Measurements from ENCODE around the gene PCSK2. TPM values are rescaled to one million over a fixed set of nuclear protein-coding genes. Genes with fewer than 3 reads are reported as not detected.

The PCSK2 gene
- total and polyA plus RNA-seq, 2 experiments from 2014 or later: 1.3 to 3.8 TPM

DNA sequence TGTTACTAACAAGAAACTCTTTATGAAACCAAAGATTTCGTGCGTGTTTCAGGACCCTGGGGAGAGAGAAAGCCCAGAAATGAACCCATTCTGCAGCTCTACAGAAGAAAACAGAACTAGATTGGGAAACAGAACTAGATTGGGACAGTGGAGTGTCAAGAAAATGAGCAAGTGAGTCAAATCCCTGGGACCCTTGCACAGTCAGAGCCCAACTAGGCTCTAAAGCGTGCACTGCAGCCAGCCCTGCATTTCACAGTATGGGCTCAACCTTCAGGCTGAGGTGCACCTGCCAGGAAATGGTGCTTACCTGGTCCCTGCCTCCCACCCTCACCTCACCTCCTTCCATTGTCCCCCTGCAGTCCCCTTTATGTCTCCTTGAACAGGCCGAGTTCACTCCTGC, 264.6 kb downstream of the PCSK2 start:
- H3K36me3 ChIP-seq (replicated peaks; ENCODE audit: insufficient read depth, low read depth): no peaks in the 10 kb centered on the region
- no peaks in the 10 kb centered on the region for H3K9me2 ChIP-seq (replicated peaks; ENCODE audit: insufficient read depth)
- H3K27me3 ChIP-seq: no peaks in the 10 kb centered on the region
- no peak overlapping the region for H2AFZ ChIP-seq
- DNase-seq (ENCODE audit: low spot score): no peak
- no peak overlapping the region for H3K27ac ChIP-seq
- TF ChIP-seq EZH2 (IDR thresholded peaks at IDR 0.05; ENCODE audit: borderline replicate concordance) (no peak), EZH2phosphoT487 (IDR thresholded peaks at IDR 0.05; ENCODE audit: low read depth, severe bottlenecking, unreplicated experiment) (no peak)
- TF ChIP-seq, protein P1, sequence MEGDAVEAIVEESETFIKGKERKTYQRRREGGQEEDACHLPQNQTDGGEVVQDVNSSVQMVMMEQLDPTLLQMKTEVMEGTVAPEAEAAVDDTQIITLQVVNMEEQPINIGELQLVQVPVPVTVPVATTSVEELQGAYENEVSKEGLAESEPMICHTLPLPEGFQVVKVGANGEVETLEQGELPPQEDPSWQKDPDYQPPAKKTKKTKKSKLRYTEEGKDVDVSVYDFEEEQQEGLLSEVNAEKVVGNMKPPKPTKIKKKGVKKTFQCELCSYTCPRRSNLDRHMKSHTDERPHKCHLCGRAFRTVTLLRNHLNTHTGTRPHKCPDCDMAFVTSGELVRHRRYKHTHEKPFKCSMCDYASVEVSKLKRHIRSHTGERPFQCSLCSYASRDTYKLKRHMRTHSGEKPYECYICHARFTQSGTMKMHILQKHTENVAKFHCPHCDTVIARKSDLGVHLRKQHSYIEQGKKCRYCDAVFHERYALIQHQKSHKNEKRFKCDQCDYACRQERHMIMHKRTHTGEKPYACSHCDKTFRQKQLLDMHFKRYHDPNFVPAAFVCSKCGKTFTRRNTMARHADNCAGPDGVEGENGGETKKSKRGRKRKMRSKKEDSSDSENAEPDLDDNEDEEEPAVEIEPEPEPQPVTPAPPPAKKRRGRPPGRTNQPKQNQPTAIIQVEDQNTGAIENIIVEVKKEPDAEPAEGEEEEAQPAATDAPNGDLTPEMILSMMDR (IDR thresholded peaks at IDR 0.05; ENCODE audit: poor library complexity): no peak
- no peaks in the 10 kb centered on the region for H4K20me1 ChIP-seq (ENCODE audit: insufficient read depth, poor library complexity, severe bottlenecking)
- WGBS (ENCODE audit: low lambda C conversion rate, missing lambda C conversion rate): 96% methylated on average over 4 of the region's 4 CpGs
- no peaks in the 10 kb centered on the region for H3K79me2 ChIP-seq
- H3K4me3 ChIP-seq: no peak overlapping the region
- H3K4me2 ChIP-seq: no peak overlapping the region
- no peaks in the 10 kb centered on the region for H3K4me1 ChIP-seq (ENCODE audit: insufficient read depth)
- no peaks in the 10 kb centered on the region for H3K9me3 ChIP-seq (ENCODE audit: low read depth)

DNA sequence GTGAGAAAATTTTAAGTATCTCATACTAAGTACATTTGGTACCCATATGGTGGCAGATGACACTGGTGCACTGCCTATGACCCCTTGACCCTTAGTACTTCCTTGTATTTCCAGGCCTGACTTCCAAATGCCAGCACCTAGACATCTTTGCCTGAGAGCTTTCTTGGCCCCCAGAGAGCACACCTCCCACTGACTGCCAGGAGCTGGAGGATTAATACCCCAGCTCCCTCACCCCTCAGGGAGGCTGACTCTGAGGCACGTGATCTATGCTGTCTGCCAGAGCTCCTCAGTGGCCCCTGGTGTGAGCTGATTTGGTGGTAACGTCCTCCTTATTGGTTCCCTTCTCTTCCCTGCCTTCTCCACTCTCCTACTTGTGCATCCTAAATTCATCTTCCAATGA, 266.3 kb downstream of the PCSK2 start:
- no peaks in the 10 kb centered on the region for H3K27me3 ChIP-seq
- H3K9me3 ChIP-seq (ENCODE audit: low read depth): no peaks in the 10 kb centered on the region
- H4K20me1 ChIP-seq (ENCODE audit: insufficient read depth, poor library complexity, severe bottlenecking): no peaks in the 10 kb centered on the region
- 62% methylated on average over 2 of the region's 2 CpGs for WGBS (ENCODE audit: low lambda C conversion rate, missing lambda C conversion rate)
- H3K79me2 ChIP-seq: no peaks in the 10 kb centered on the region
- H3K4me2 ChIP-seq: no peak overlapping the region
- no peaks in the 10 kb centered on the region for H3K4me1 ChIP-seq (ENCODE audit: insufficient read depth)
- H3K27ac ChIP-seq: no peak overlapping the region
- H3K4me3 ChIP-seq: no peak overlapping the region
- TF ChIP-seq, protein P1 (IDR thresholded peaks at IDR 0.05; ENCODE audit: poor library complexity): no peak
- no peak for TF ChIP-seq EZH2phosphoT487 (IDR thresholded peaks at IDR 0.05; ENCODE audit: low read depth, severe bottlenecking, unreplicated experiment)
- TF ChIP-seq EZH2 (IDR thresholded peaks at IDR 0.05; ENCODE audit: borderline replicate concordance): no peak
- no peak overlapping the region for H2AFZ ChIP-seq
- H3K9me2 ChIP-seq (replicated peaks; ENCODE audit: insufficient read depth): no peaks in the 10 kb centered on the region
- no peaks in the 10 kb centered on the region for H3K36me3 ChIP-seq (replicated peaks; ENCODE audit: insufficient read depth, low read depth)
- DNase-seq (ENCODE audit: low spot score): no peak

DNA sequence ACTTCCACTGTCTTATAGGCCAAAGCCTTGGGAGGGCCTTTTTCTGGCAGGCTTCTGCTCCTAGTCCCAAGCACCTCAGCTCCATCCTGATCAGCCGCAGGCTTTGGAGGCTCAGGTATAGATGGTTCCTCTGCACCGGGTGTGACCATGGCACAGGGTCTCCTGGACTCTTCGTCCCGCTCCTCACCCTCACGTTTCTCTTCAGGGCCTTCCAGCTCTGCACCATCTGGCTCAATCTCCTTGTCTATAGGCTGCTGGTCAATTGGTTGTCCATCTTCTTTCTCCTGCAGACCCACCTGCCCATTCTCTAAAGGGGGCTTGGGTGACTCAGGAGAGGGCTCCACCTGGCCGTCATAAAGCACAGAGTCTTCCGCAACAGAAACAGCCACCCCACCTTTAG, 267.4 kb downstream of the PCSK2 start:
- Histone ChIP-seq H2AFZ (no peak overlapping the region), H3K27me3 (no peaks in the 10 kb centered on the region), H3K4me1 (ENCODE audit: insufficient read depth) (no peaks in the 10 kb centered on the region), H3K9me2 (replicated peaks; ENCODE audit: insufficient read depth) (no peaks in the 10 kb centered on the region), H3K4me2 (no peak overlapping the region), H3K4me3 (no peak overlapping the region), H3K9me3 (ENCODE audit: low read depth) (no peaks in the 10 kb centered on the region), H4K20me1 (ENCODE audit: insufficient read depth, poor library complexity, severe bottlenecking) (no peaks in the 10 kb centered on the region), H3K79me2 (no peaks in the 10 kb centered on the region), H3K27ac (no peak overlapping the region), H3K36me3 (replicated peaks; ENCODE audit: insufficient read depth, low read depth) (no peaks in the 10 kb centered on the region)
- no peak for DNase-seq (ENCODE audit: low spot score)
- WGBS (ENCODE audit: low lambda C conversion rate, missing lambda C conversion rate): 95% methylated on average over 7 of the region's 7 CpGs
- TF ChIP-seq EZH2phosphoT487 (IDR thresholded peaks at IDR 0.05; ENCODE audit: low read depth, severe bottlenecking, unreplicated experiment) (no peak), EZH2 (IDR thresholded peaks at IDR 0.05; ENCODE audit: borderline replicate concordance) (no peak)
- TF ChIP-seq, protein P1 (IDR thresholded peaks at IDR 0.05; ENCODE audit: poor library complexity): no peak

DNA sequence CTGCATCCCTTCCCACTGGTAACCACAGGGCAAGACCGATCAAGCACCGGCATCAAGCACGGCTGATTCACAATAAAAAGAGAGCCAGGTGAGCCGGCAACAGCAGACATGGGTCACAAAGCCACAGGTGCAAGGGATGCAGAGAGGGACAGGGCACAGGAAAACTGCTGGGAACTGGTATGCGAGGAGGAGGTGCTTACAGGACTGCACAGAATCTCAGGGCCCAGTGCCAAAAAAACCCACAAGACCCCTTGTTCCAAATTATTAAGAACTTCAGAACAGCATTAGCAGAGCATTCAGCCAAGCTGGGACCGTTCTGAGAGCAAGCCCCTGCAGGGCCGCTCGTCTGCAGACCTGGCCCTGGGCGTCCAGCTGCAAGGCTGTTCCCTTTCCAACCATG, 269.0 kb downstream of the PCSK2 start:
- Histone ChIP-seq H3K4me2 (no peak overlapping the region), H3K36me3 (replicated peaks; ENCODE audit: insufficient read depth, low read depth) (no peaks in the 10 kb centered on the region), H3K79me2 (no peaks in the 10 kb centered on the region), H2AFZ (no peak overlapping the region), H3K9me3 (ENCODE audit: low read depth) (no peaks in the 10 kb centered on the region), H4K20me1 (ENCODE audit: insufficient read depth, poor library complexity, severe bottlenecking) (no peaks in the 10 kb centered on the region), H3K27me3 (no peaks in the 10 kb centered on the region), H3K9me2 (replicated peaks; ENCODE audit: insufficient read depth) (no peaks in the 10 kb centered on the region), H3K4me1 (ENCODE audit: insufficient read depth) (no peaks in the 10 kb centered on the region), H3K27ac (no peak overlapping the region), H3K4me3 (no peak overlapping the region)
- WGBS (ENCODE audit: low lambda C conversion rate, missing lambda C conversion rate): 92% methylated on average over 9 of the region's 9 CpGs
- no peak for TF ChIP-seq EZH2 (IDR thresholded peaks at IDR 0.05; ENCODE audit: borderline replicate concordance)
- TF ChIP-seq, protein P1 (IDR thresholded peaks at IDR 0.05; ENCODE audit: poor library complexity): no peak
- TF ChIP-seq EZH2phosphoT487 (IDR thresholded peaks at IDR 0.05; ENCODE audit: low read depth, severe bottlenecking, unreplicated experiment): no peak
- DNase-seq (ENCODE audit: low spot score): no peak
